GM18868 (cell line): Measurements from ENCODE around the gene DIP2B.
"Not testable (repeated sequence)": the region's sequence is repeated elsewhere in the genome, so short reads cannot be mapped to it uniquely, and the experiment has no call there.

Experiments used
- ATAC-seq: cut with Tn5 transposase; IDR thresholded peaks from one replicate; pipeline ENCODE4 v1.9.1; 2021; ENCODE audit warnings: mild to moderate bottlenecking, moderate library complexity; ENCODE audit not compliant: unreplicated experiment

Gene DIP2B

DNA sequence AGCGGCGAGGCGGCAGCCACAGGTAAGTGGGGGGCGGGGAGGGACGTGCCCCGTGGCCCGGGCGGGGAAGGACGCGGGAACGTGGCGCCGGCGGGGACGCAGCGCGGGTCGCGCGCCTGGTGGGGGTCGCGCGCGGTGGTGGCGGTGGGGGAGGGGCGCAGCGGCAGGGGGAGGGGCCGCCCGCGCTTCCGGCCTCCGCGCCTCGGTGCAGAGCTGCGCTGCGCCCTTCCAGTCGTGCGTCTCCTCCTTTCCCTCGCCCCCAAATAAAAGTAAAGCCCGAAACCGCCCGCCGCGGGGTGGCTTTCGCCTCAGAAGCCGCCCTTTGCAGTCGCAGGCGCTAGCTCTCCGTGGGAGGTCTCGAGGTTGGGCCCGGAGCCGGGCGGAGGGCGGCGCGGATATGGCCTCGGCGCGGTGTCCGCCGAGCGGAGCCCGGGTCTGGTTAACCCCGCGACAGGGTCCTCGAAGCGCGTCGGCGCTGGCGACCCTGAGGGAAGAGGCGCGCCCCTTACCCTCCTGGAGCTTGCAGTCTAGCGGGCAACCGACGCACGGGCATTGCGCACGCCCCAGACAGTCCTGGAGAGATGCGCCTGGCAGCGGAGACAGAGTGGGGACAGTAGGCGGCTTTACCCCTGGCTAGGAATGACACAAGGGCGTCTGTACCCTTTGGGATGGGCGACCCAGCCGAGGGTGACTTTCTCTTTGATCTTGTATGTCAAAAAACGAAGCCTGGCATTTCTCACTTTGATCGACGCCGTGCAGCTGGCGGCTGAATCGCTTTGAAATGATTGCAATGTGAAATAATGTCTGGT is 259.7 kb downstream of the DIP2B start:
- ATAC-seq, result peak; percentile 40

DNA sequence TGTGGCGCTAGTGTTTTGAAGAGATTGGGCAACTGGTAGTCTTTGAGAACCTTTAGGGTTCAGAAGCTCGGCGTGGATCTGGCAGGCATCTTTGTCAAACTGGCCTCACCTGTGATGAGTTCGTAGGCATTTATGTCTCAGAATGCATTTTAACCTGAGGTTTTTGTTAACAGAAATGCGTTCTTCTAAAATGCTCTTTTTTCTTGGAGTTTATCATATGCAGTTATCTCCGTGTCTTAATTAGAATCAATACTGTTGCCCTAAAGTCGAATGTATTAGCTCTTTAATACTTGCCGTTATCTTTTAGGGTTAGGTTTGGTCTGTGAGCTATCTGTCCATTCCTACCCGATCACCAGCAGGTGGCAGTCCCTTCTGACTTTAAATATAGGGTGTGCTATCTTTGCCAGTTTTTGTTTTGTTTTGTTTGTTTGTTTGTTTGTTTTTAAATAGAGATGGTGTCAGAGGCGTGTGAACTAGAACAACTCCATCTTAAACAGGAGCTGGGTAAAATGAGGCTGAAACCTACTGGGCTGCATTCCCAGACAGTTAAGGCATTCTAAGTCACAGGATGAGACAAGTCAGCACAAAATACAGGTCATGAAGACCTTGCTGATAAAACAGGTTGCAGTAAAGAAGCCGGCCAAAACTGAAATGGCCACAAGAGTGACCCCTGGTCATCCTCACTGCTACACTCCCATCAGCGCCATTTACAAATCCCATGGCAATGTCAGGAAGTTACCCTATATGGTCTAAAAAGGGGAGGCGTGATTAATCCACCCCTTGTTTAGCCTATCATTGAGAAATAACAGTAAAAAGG is 260.5 kb downstream of the DIP2B start:
- ATAC-seq, result no peak

DNA sequence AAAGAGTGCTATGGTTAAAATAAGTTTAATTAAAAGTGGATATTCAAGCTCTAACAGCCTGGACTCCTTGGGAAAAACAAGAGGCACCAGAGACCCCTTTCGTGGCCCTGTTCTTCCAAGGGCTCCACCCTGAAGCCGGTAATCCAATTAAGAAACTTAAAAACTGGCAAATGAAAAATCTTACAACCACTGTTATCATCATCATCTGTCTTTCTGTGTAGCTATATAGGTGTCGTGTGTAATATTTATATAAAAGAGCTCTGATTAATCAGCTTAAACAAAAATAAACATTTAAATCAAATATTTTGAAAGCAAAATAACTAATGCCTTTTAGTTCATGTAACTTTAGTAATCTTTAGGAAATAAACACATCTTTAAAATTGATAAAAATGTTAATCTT is 263.6 kb downstream of the DIP2B start:
- ATAC-seq, result no peak

DNA sequence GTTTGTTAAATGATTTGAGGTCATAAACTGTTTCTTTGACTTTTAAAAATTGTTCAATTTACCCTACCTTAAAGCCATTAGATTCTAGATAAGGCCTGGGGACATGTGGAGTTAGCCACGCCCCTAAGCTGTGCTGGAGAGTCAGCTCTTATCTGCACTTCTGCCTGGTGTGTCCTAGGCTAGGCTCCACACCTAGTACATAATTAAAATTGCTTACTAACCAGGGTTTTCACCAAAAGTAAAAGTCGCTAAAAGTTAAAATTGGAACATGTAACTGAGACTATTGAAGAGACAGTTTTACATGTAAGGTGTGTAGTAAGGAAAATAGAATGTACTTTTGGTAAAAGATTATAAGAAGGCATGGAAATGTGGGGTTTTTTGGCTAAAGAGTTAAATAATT is 264.0 kb downstream of the DIP2B start:
- ATAC-seq, result not testable (repeated sequence)

DNA sequence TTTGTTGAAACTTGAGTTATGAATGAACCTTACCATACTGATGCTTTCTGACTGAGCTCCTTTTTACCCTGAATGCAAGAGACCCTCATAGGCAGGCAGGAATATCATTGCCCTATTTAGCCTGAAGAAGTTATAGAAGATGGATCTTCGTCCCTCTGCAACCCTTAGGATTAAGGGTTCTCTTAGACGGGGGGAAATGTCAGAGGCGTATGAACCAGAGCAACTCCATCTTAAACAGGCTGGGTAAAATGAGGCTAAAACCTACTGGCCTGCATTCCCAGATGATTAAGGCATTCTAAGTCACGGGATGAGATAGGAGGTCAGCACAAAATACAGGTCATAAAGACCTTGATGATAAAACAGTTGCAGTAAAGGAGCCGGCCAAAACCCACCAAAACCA is 266.6 kb downstream of the DIP2B start:
- no peak for ATAC-seq

DNA sequence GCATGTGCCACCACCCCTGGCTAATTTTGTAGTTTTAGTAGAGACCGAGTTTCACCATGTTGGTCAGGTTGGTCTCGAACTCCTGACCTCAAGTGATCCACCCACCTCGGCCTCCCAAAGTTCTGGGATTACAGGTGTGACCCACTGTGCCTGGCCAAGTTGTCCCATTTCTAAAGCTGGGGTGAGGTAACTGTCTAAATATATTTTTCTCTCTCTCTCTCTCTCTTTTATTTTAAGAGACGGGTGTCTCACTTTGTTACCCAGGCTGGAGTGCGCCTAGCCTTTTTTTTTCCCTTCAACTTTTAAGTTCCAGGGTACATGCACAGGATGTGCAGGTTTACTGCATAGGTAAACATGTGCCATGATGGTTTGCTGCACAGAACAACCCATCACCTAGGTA is 267.7 kb downstream of the DIP2B start:
- ATAC-seq, result no peak

DNA sequence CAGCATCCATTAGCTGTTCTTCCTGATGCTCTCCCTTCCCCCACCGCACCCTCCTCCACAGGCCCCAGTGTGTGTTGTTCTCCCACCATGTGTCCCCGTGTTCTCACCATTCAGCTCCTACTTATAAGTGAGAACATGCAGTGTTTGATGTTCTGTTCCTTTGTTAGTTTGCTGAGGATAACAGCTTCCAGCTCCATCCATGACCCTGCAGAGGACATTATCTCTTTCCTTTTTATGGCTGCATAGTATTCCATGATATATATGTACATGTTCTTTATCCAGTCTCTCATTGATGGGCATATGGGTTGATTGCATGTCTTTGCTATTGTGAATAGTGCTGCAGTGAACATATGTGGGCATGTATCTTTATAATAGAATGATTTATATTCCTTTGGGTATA is 268.1 kb downstream of the DIP2B start:
- no peak for ATAC-seq

DNA sequence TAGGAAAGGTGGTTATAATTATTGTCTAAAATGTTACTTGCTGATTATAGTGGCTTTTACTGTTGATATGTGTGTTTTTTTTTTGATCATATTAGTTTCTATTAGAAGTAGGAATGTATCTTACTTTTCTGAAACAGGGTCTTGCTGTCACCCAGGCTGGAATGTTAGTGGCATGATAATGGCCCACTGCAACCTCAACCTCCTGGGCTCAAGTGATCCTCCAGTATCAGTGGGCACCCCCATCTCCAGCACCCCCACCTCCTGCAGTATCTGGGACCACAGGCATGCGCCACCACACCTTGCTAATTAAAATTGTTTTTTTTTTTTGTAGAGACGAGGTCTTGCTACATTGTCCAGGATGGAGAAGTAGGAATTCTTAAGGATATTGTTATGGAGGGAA is 270.5 kb downstream of the DIP2B start:
- no peak for ATAC-seq

DNA sequence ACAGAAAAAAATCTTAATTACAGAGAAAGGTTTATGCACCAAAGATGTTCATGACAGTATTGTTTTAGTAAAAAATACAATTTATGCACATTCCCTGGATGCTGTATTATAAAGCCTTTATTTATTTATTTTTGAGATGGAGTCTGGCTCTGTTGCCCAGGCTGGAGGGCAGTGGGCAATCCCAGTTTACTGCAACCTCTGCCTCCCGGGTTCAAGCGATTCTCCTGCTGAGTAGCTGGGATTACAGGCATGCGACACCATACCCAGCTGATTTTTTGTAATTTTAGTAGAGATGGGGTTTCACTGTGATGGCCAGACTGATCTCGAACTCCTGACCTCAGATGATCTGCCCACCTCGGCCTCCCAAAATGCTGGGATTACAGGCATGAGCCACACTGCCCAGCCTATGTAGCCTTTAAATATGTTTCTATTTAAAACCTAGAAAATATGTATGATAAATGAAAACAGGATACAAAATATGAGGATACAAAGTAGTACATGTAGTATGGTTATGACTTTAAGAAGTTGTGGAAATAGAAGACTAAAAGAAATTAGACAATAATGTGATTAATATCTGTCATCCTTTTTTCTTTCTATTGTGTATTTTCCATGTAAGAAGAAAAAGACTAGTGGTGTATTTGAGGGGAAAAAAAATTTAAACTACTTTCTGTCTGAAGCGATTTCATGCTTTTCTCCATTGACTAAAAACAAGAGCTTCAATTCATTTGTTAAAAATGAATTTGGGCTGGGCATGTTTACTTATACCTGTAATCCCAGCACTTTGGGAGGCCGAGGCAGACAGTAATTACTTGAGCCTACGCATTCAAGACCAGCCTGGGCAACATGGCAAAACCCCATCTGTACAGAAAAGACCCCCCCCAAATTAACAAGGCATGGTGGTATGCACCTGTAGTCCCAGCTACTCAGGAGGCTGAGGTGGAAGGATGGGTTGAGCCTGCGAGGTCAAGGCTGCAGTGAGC is 272.3 kb downstream of the DIP2B start:
- no peak for ATAC-seq

DNA sequence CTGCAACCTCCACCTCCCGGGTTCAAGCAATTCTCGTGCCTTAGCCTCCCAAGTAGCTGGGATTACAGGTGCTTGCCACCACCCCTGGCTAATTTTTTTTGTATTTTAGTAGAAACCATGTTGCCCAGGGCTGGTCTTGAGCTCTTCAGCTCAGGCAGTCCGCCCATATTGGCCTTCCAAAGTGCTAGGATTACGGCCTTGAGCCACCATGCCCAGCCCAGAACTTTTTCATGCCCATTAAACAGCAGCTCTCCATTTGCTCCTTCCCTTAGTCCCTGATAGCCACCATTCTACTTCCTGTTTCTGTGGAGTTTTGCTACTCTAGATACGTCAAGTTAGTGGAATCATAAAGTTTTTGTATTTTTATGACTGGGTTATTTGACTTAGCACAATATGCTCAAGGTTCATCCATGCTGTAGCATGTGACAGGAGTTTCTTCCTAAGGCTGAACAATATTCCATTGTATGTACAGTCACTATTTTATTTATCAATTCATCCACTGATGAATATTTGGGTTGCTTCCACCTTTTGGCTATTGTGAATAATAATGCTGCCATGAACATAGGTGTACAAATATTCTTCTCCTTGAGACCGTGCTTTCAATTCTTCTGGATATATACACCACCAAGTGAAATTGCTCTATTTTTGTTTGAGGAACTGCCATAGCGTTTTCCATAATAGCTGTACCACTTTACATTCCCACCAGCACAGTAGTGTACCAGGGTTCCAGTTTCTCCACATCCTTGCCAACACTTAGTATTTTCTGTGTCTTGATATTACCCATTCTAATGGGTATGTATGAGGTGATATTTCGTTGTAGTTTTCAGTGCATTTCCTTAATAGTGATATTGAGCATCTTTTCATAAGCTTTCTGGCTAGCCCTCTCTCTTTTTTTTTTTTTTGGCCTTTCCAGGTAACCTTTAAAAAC is 274.1 kb downstream of the DIP2B start:
- no peak for ATAC-seq

DNA sequence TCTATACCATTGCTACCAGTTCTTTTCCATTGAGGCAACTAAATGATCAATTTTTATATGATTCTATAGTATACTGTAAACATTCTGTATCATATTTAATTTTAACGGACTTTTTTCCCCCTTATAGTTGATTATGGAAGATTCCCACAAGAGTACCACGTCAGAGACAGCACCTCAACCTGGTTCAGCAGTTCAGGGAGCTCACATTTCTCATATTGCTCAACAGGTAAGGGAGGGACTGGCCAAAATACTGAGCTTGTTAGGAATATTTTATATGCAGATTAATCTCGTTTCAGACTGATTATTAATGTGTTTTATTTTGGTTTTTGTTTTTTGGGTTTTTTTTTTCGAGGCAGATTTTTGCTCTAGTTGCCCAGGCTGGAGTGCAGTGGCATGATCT is 275.2 kb downstream of the DIP2B start:
- no peak for ATAC-seq

DNA sequence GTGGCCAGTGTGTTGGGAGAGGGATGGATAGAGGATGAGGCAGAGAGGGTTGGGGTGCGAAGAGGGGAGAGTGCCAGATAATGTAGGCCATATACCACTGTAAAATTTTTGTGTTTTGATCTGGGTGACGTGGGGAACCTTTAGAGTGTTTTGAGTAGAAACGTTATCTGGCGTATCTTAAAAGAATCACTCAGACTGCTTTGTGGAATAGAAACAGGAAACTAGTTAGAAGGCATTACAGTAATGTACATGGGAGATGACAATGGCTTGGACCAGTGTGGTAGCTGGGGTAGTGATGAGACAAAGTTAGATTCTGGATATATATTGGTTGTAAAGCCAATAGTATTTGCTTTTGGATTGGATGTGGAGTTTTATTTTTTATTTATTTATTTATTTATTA is 279.7 kb downstream of the DIP2B start:
- ATAC-seq, result no peak

DNA sequence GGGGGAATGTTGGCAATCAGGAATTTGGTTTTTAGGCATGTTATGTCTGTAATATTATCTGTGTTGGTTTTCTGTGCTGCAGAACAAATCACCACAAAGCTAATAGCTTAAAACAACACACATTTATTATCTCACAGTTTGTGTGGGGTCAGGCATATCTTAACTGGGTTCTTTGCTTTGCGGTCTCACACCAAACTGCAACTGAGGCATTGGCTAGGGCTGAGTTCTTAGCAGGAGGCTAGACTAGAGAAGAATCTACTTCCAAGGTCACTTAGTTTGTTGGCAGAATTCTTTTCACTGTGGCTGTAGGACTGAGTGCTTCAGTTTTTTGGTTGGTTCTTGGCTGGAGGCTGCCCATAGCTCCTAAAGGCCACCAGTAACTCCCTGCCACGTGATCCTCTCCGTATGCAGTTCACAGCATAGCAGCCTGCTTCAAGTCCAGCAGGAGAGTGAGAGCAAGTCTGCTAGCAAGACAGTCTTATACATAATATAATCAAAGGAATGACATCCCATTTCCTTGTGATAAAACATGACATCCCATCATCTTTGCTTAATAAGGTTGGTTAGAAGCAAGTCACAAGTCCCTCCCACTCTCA is 280.7 kb downstream of the DIP2B start:
- ATAC-seq, result no peak

DNA sequence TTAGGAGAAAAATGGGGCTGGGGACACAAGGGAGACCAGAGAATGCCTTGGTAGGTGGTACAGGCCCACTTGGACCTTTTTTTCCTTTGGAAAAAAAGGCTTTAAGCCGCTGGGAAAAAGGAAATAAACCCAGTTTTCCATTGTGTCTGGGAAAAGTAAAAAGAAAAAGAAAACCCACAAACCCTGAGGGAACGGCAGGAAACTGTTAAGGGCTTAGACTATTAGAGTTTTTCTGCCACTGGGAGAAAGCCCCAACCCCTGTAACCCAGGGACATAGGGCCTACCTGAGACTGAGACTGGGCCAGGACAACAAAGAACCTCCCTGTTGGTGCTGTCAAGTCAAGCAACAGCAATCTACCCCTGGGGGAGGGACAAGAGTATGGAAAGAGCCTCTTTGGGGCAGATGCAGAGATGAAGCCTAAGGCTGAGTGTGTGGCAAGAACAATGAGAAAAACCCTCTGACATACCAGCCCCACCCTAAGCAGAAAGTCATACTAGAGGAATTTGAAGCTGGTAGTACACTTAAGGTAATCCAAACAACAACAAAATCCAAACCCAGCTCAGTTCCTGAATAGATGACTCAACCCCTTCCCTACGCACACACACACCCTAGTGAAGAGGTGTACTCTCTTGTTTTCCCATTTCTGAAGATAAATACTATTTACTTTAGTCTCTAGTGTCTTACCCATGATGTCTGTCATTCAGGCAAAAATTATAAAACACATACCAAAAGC is 281.9 kb downstream of the DIP2B start:
- no peak for ATAC-seq

DNA sequence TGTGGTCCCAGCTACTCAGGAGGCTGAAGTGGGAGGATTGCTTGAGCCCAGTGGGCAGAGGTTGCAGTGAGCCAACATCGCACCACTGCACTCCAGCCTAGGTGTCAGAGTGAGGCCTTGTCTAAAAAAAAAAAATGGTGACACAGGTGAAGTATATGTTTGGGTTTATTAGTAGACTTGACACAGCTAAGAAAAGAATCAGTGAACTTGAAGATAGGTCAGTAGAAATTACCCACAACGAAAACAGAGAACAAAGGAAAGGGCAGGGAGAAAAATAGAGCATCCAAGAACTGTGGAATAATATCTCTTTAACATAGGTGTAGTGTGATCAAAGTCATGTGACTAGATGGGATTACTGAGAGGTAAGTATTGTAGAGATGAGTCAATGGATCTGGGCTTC is 282.8 kb downstream of the DIP2B start:
- no peak for ATAC-seq

DNA sequence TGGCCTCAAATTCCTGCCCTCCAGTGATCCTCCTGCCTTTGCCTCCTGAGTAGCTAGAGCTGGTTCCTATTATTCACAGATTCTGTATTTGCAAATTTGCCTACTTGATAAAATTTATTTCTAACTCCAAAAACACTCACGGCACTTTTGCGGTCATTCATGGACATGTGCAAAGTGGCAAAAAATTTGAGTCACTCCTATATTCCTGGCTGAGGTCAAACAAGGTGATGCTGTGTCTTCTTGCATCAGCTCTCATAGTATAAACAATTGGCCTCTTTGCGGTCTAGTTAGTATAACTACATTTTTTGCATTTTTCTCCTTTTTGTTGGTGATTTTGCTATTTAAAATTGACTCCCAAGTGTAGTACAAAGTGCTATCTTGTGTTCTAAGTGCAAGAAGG is 283.8 kb downstream of the DIP2B start:
- no peak for ATAC-seq

DNA sequence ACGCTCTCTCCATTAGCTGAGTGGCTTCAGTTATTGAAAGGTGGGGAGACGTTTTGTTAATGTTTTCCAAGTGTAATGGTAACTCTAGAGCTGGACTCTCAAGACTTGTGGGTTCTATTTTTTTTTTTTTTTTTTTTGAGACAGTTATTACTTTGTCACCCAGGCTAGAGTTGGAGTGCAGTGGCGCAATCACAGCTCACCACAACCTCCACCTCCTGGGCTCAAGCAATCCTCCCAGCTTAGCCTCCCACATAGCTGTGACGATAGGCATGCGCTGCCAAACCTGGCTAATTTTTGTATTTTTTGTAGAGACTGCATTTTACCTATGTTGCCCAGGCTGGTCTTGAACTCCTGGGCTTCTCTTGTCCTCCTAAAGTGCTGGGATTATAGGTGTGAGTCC is 285.3 kb downstream of the DIP2B start:
- no peak for ATAC-seq
